HCT116 (cell line): ENCODE data around the gene CTTN. TPM values are rescaled to one million over a fixed set of nuclear protein-coding genes. Genes with fewer than 3 reads are reported as not detected.

Source experiments
- ATAC-seq: fragments of 200-7000 bp; cut with Tn5 transposase; 2 replicates; pipeline ENCODE4 v1.9.1; 2020; ENCODE audit warnings: mild to moderate bottlenecking, moderate library complexity
- BruUV-seq: library from RNA; stranded (reverse); fragments of 400-500 nt; replicated peaks from 2 replicates; lab custom pipeline; 2021; lab: Mats Ljungman, UMichigan
- CTCF ChIA-PET: fragments of 300-600 bp; sonication (Branson Sonifier 250); formaldehyde crosslinking; loops from one replicate; lab custom pipeline; 2021; ENCODE audit warnings: antibody characterized with exemption; lab: Charles Lee
- POLR2A ChIA-PET: fragments of 300-600, 350-600 bp; sonication (Branson Sonifier 250); formaldehyde crosslinking; loops from one replicate; lab custom pipeline; 2021; ENCODE audit warnings: antibody characterized with exemption; lab: Charles Lee
- RAD21 ChIA-PET, 2 experiments: fragments of 300-600 bp; sonication (Branson Sonifier 250); formaldehyde crosslinking; loops; one replicate each; lab custom pipeline; 2023; ENCODE audit warnings: low total read pairs in 2 of 2; ENCODE audit not compliant: uncharacterized antibody in 2 of 2, unreplicated experiment in 2 of 2, low non-redundant PET in 1 of 2; lab: Charles Lee
- DNase-seq: peaks from one replicate; pipeline ENCODE4 v3.0.0-alpha.2; 2010; ENCODE audit warnings: low read depth, low spot score
- H2AFZ ChIP-seq: fragments of 200-600 bp; shearing (Covaris generic), sonication (generic); 2 replicates; pipeline ENCODE4 v1.6.1; 2017; ENCODE audit warnings: low read depth, mixed run types, mixed read lengths, antibody characterized with exemption, low read length; ENCODE audit not compliant: poor library complexity, severe bottlenecking
- H3K27ac ChIP-seq: 2 replicates; pipeline ENCODE4 v1.5.1; 2012; ENCODE audit warnings: low read depth, low read length
- H3K27me3 ChIP-seq: fragments of 200-600 bp; sonication (generic); 2 replicates; pipeline ENCODE4 v1.6.1; 2016; ENCODE audit warnings: mixed run types, low read length, mixed read lengths; ENCODE audit not compliant: insufficient read depth
- H3K36me3 ChIP-seq, 2 experiments: fragments of 200-500 bp in 1 of 2; fragments of 200-600 bp in 1 of 2; sonication (Bioruptor generic) in 1 of 2; sonication (generic) in 1 of 2; 2 replicates each; pipeline versions ENCODE4 v1.5.1 to v1.6.1; 2014 to 2016; ENCODE audit warnings: low read length in 2 of 2, inconsistent platforms in 1 of 2, mixed read lengths in 1 of 2, mixed run types in 1 of 2; ENCODE audit not compliant: insufficient read depth in 2 of 2, control insufficient read depth in 1 of 2
- H3K4me1 ChIP-seq, 2 experiments: fragments of 200-600 bp in 1 of 2; sonication (generic) in 1 of 2; 2 replicates each; pipeline versions ENCODE4 v1.5.1 to v1.6.1; 2012 to 2017; ENCODE audit warnings: low read length in 2 of 2, inconsistent platforms in 1 of 2, mild to moderate bottlenecking in 1 of 2, mixed read lengths in 1 of 2, mixed run types in 1 of 2, moderate library complexity in 1 of 2; ENCODE audit not compliant: insufficient read depth in 2 of 2, control insufficient read depth in 1 of 2
- H3K4me2 ChIP-seq: fragments of 200-600 bp; sonication (generic); 2 replicates; pipeline ENCODE4 v1.6.1; 2017; ENCODE audit warnings: mixed run types, low read length, mixed read lengths
- H3K4me3 ChIP-seq, 2 experiments: fragments of 200-600 bp in 1 of 2; sonication (generic) in 1 of 2; replicated peaks in 1 of 2; 2 replicates each; pipeline ENCODE4 v1.5.1; 2011 to 2016; ENCODE audit warnings: low read length in 2 of 2, control low read depth in 1 of 2, low read depth in 1 of 2, mild to moderate bottlenecking in 1 of 2, mixed read lengths in 1 of 2, mixed run types in 1 of 2
- H3K79me2 ChIP-seq: fragments of 200-600 bp; sonication (generic); 2 replicates; pipeline ENCODE4 v1.6.1; 2017; ENCODE audit warnings: mild to moderate bottlenecking, mixed run types, low read length, moderate library complexity, mixed read lengths; ENCODE audit not compliant: insufficient read depth
- H3K9ac ChIP-seq: fragments of 200-600 bp; sonication (generic); 2 replicates; pipeline ENCODE4 v1.6.1; 2016; ENCODE audit warnings: low read length, mixed read lengths
- H3K9me2 ChIP-seq: fragments of 200-600 bp; sonication (generic), shearing (Covaris generic); 2 replicates; pipeline ENCODE4 v1.6.1; 2017; ENCODE audit warnings: mixed run types, mild to moderate bottlenecking, moderate library complexity; ENCODE audit not compliant: insufficient read depth
- H3K9me3 ChIP-seq, 2 experiments: fragments of 200-500 bp in 1 of 2; fragments of 200-600 bp in 1 of 2; sonication (Bioruptor generic) in 1 of 2; sonication (generic) in 1 of 2; 2 replicates each; pipeline ENCODE4 v1.6.1; 2014 to 2017; ENCODE audit warnings: low read length in 2 of 2, mixed read lengths in 2 of 2, inconsistent platforms in 1 of 2, low read depth in 1 of 2, mild to moderate bottlenecking in 1 of 2, mixed run types in 1 of 2, moderate library complexity in 1 of 2; ENCODE audit not compliant: control insufficient read depth in 1 of 2, insufficient read depth in 1 of 2
- H4K20me1 ChIP-seq: fragments of 200-600 bp; sonication (generic), shearing (Covaris generic); 2 replicates; pipeline ENCODE4 v1.6.1; 2017; ENCODE audit warnings: mixed run types, mild to moderate bottlenecking, moderate library complexity; ENCODE audit not compliant: insufficient read depth
- ATF3 ChIP-seq: IDR thresholded peaks from 2 replicates; pipeline ENCODE4 v1.6.1; 2012
- CBX3 ChIP-seq: IDR thresholded peaks from 2 replicates; pipeline ENCODE4 v1.6.1; 2012; ENCODE audit warnings: low read depth
- CEBPB ChIP-seq: IDR thresholded peaks from 2 replicates; pipeline ENCODE4 v1.6.1; 2012; ENCODE audit warnings: low read depth
- EGR1 ChIP-seq: IDR thresholded peaks from 2 replicates; pipeline ENCODE4 v1.6.1; 2012; ENCODE audit warnings: low read depth
- ELF1 ChIP-seq: IDR thresholded peaks from 2 replicates; pipeline ENCODE4 v1.6.1; 2012; ENCODE audit warnings: low read depth, borderline replicate concordance
- EZH2phosphoT487 ChIP-seq: fragments of 200-600 bp; IDR thresholded peaks from 2 replicates; pipeline ENCODE4 v1.6.1; 2018; ENCODE audit warnings: antibody characterized with exemption, borderline replicate concordance
- JUND ChIP-seq: IDR thresholded peaks from 2 replicates; pipeline ENCODE4 v1.6.1; 2012
- MAX ChIP-seq: IDR thresholded peaks from 2 replicates; pipeline ENCODE4 v1.6.1; 2012
- POLR2A ChIP-seq: IDR thresholded peaks from 2 replicates; pipeline ENCODE4 v1.7.0; 2011; ENCODE audit warnings: borderline replicate concordance; ENCODE audit not compliant: insufficient read depth, insufficient read length; ENCODE audit errors: extremely low read depth
- RAD21 ChIP-seq: IDR thresholded peaks from 2 replicates; pipeline ENCODE4 v1.6.1; 2012; ENCODE audit warnings: low read depth, mild to moderate bottlenecking
- ZBTB33 ChIP-seq: IDR thresholded peaks from 2 replicates; pipeline ENCODE4 v1.6.1; 2011; ENCODE audit warnings: mild to moderate bottlenecking, low read length, moderate library complexity; ENCODE audit not compliant: insufficient replicate concordance; ENCODE audit errors: extremely low read depth
- ZFX ChIP-seq: fragments of 450-650 bp; IDR thresholded peaks from 2 replicates; pipeline ENCODE4 v1.6.1; 2017
- ZNF274 ChIP-seq: fragments of 200-500 bp; sonication (Bioruptor generic); IDR thresholded peaks from 2 replicates; pipeline ENCODE4 v1.6.1; 2014; ENCODE audit warnings: mild to moderate bottlenecking, low read depth, low read length, inconsistent platforms
- intact Hi-C: fragments of 100-400 bp; cut with micrococcal nuclease; formaldehyde crosslinking; loops from 2 replicates; pipeline ENCODE4 v1.10.0; 2022
- total RNA-seq: library from RNA; stranded (reverse); gene quantifications from one replicate; pipeline ENCODE4 v1.2.1, GENCODE V29; 2021; ENCODE audit not compliant: unreplicated experiment

Gene CTTN
- total RNA-seq, 1 experiment from 2014 or later = 249 TPM

- no peak for TF ChIP-seq ZFX
- TF ChIP-seq ZBTB33 = no peak
- TF ChIP-seq EZH2phosphoT487 = no peak
- TF ChIP-seq EGR1 = no peak
- BruUV-seq = no TSS peak
- CTCF ChIA-PET = no interaction called here
- Histone ChIP-seq H4K20me1 (no peaks in the 10 kb centered on the region), H3K4me3 (no peak overlapping the region), H3K9me2 (no peaks in the 10 kb centered on the region), H3K27me3 (no peaks in the 10 kb centered on the region), H3K36me3 (peaks cover 57 to 59% of the 10 kb centered on the region in 2 experiments; a peak in 3 of 4 replicates), H3K79me2 (no peaks in the 10 kb centered on the region), H3K9me3 (no peaks in the 10 kb centered on the region), H3K27ac (no peak overlapping the region), H3K9ac (no peak overlapping the region), H2AFZ (no peak overlapping the region), H3K4me2 (no peak overlapping the region), H3K4me1 (no peaks in the 10 kb centered on the region)
- no peak for DNase-seq
- intact Hi-C loops = no loop called here
- POLR2A ChIA-PET = no interaction called here
- RAD21 ChIA-PET = no interaction called here
- no peak for ATAC-seq
Observed at GRCh38 chr11:70431611-70432010, 33.3 kb downstream of the CTTN start.

- Histone ChIP-seq H3K9ac (no peak overlapping the region), H3K4me3 (no peak overlapping the region), H3K9me3 (no peaks in the 10 kb centered on the region), H3K4me2 (no peak overlapping the region), H3K27ac (no peak overlapping the region), H3K9me2 (no peaks in the 10 kb centered on the region), H4K20me1 (no peaks in the 10 kb centered on the region), H3K4me1 (no peaks in the 10 kb centered on the region), H3K27me3 (no peaks in the 10 kb centered on the region), H3K36me3 (peaks cover 58 to 59% of the 10 kb centered on the region in 2 experiments; a peak in 3 of 4 replicates), H3K79me2 (no peaks in the 10 kb centered on the region), H2AFZ (no peak overlapping the region)
- ATAC-seq (no peak), DNase-seq (no peak)
- CTCF ChIA-PET = no interaction called here
- BruUV-seq = no TSS peak
- TF ChIP-seq CEBPB (no peak), ZBTB33 (no peak), RAD21 (no peak), ATF3 (no peak), POLR2A (no peak), MAX (no peak), CBX3 (no peak), ZNF274 (no peak), ZFX (no peak), JUND (no peak), EGR1 (no peak), ELF1 (no peak), EZH2phosphoT487 (no peak)
- intact Hi-C loops = no loop called here
- POLR2A ChIA-PET = no interaction called here
- RAD21 ChIA-PET = no interaction called here
Observed at GRCh38 chr11:70432065-70432464, 33.7 kb downstream of the CTTN start.
